ENCODE results near the gene KCTD14.

The KCTD14 gene

GRCh38 chr11:78054971-78055370 lies 31.9 kb upstream of the KCTD14 start:
- no peak for TF ChIP-seq MAX (IDR thresholded peaks at IDR 0.05; ENCODE audit: low read depth, low read length)
- TF ChIP-seq MYC (IDR thresholded peaks at IDR 0.05; ENCODE audit: low read depth, low read length), result no peak
- no peak for TF ChIP-seq CTCF (IDR thresholded peaks at IDR 0.05; ENCODE audit: low read depth, low read length)
- no peak for TF ChIP-seq POLR2A (IDR thresholded peaks at IDR 0.05; ENCODE audit: extremely low read depth, insufficient read length)
- no peak overlapping the region for H3K4me3 ChIP-seq (ENCODE audit: low read depth, low read length)
- no peak for DNase-seq (ENCODE audit: low read depth)

GRCh38 chr11:78050964-78051831 lies 28.1 kb upstream of the KCTD14 start:
- DNase-seq (ENCODE audit: low read depth), result peak; percentile 45
- H3K4me3 ChIP-seq (ENCODE audit: low read depth, low read length), result no peak overlapping the region
- TF ChIP-seq POLR2A (IDR thresholded peaks at IDR 0.05; ENCODE audit: extremely low read depth, insufficient read length) (no peak), CTCF (IDR thresholded peaks at IDR 0.05; ENCODE audit: low read depth, low read length) (no peak), MAX (IDR thresholded peaks at IDR 0.05; ENCODE audit: low read depth, low read length) (no peak), MYC (IDR thresholded peaks at IDR 0.05; ENCODE audit: low read depth, low read length) (no peak)

GRCh38 chr11:78049348-78049747 lies 26.3 kb upstream of the KCTD14 start:
- TF ChIP-seq CTCF (IDR thresholded peaks at IDR 0.05; ENCODE audit: low read depth, low read length) (no peak), MAX (IDR thresholded peaks at IDR 0.05; ENCODE audit: low read depth, low read length) (no peak), MYC (IDR thresholded peaks at IDR 0.05; ENCODE audit: low read depth, low read length) (no peak), POLR2A (IDR thresholded peaks at IDR 0.05; ENCODE audit: extremely low read depth, insufficient read length) (no peak)
- no peak overlapping the region for H3K4me3 ChIP-seq (ENCODE audit: low read depth, low read length)
- no peak for DNase-seq (ENCODE audit: low read depth)

- H3K4me3 ChIP-seq (ENCODE audit: low read depth, low read length), result no peak overlapping the region
- no peak for DNase-seq (ENCODE audit: low read depth)
- TF ChIP-seq MYC (IDR thresholded peaks at IDR 0.05; ENCODE audit: low read depth, low read length), result no peak
- no peak for TF ChIP-seq CTCF (IDR thresholded peaks at IDR 0.05; ENCODE audit: low read depth, low read length)
- TF ChIP-seq MAX (IDR thresholded peaks at IDR 0.05; ENCODE audit: low read depth, low read length), result no peak
- no peak for TF ChIP-seq POLR2A (IDR thresholded peaks at IDR 0.05; ENCODE audit: extremely low read depth, insufficient read length)
Measured at GRCh38 chr11:78048561-78048960, 25.5 kb upstream of the KCTD14 start.

- no peak overlapping the region for H3K4me3 ChIP-seq (ENCODE audit: low read depth, low read length)
- no peak for DNase-seq (ENCODE audit: low read depth)
- no peak for TF ChIP-seq MAX (IDR thresholded peaks at IDR 0.05; ENCODE audit: low read depth, low read length)
- TF ChIP-seq MYC (IDR thresholded peaks at IDR 0.05; ENCODE audit: low read depth, low read length), result no peak
- TF ChIP-seq CTCF (IDR thresholded peaks at IDR 0.05; ENCODE audit: low read depth, low read length), result no peak
- no peak for TF ChIP-seq POLR2A (IDR thresholded peaks at IDR 0.05; ENCODE audit: extremely low read depth, insufficient read length)
Measured at GRCh38 chr11:78046486-78046854, 23.4 kb upstream of the KCTD14 start.
